ENCODE results near the gene GPR160.

GPR160 gene

DNA sequence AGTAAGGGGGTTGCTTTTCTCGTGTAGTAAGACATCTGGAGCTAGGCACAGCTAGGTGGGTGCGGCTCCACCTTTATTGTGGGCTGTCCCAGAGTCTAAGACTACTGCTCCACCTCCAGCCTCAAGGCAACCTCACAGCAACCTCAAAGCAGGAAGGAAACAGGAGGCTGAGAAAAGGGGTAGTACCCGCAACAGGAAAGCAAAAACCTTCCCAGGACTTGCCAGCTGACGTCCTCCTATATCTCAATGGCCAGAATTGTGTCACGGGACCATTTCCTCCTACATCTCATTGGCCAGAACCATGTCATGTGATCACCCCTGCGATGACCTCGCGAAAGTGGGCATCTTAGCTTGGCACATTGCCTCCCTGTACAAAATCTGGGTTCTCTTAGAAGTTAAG, 4.3 kb upstream of the GPR160 start:
- no peak overlapping the region for H3K27ac ChIP-seq (ENCODE audit: low read length)
- peaks cover 4% of the 10 kb centered on the region for H3K27me3 ChIP-seq (ENCODE audit: insufficient read depth, low read length)
- H3K9ac ChIP-seq (ENCODE audit: low read depth, low read length): no peak overlapping the region
- H3K36me3 ChIP-seq (ENCODE audit: insufficient read depth, low read depth, low read length): no peaks in the 10 kb centered on the region
- H3K4me1 ChIP-seq (ENCODE audit: insufficient read depth, low read length): peaks cover 6% of the 10 kb centered on the region; the same call in 1 of the 2 replicates
- H3K9me3 ChIP-seq (ENCODE audit: insufficient read depth, low read depth, low read length): no peaks in the 10 kb centered on the region
- H3K4me3 ChIP-seq (ENCODE audit: low read length): no peak overlapping the region

DNA sequence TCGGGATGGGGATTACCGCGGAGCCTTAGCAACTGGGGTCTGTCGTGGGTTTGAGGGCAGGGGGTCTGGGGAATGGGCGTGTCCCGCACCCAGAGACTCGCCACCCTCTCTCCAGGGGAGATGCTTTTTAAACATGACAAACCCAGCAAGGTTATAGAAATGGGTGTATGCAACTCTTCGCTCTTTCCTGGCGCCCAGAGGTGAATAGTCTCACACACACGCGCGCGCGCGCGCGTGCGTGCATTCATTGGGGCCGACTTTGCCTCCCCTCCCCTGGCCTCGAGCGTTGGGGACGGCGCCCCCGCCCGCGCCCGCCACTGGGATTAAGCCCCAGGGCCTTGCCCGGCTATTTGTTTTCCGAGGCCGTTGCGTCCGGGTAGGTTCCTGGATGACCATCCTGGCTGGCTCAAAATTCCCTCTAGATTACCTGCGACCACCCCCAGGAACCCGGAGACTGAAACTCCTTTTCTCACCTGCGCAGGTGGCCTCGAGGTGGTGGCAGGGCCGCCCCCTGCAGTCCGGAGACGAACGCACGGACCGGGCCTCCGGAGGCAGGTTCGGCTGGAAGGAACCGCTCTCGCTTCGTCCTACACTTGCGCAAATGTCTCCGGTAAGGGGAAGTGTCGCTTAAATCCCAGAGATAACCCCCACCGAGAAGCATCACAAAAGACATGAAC, 777 bp downstream of the GPR160 start:
- peak overlapping the region; percentile 58; the same call in 1 of the 2 replicates for H3K9ac ChIP-seq (ENCODE audit: low read depth, low read length)
- no peak overlapping the region for H3K27ac ChIP-seq (ENCODE audit: low read length)
- peaks cover 7% of the 10 kb centered on the region; the same call in 1 of the 2 replicates for H3K4me1 ChIP-seq (ENCODE audit: insufficient read depth, low read length)
- H3K27me3 ChIP-seq (ENCODE audit: insufficient read depth, low read length): peaks cover 30% of the 10 kb centered on the region
- no peaks in the 10 kb centered on the region for H3K36me3 ChIP-seq (ENCODE audit: insufficient read depth, low read depth, low read length)
- peak overlapping the region; percentile 85 for H3K4me3 ChIP-seq (ENCODE audit: low read length)
- H3K9me3 ChIP-seq (ENCODE audit: insufficient read depth, low read depth, low read length): no peaks in the 10 kb centered on the region

DNA sequence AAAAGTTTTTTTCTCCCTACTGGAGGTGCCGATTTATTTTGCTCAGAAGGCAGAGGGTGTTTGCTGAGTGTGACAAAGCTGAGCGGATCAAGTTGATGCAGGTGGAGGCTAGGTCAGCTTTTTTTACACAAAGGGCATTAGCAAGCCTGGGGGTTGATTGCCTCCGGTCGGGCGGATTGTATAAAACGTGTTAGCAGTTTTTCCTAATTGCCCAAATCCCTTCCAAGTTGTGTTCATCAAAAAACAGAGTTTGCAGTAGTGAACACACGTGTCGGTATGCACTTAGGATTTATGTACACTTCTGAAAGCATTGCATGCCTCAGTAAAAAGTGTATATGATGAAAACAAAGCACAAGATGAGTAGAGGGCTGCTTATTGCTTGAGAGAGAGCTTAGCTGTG, 2.6 kb downstream of the GPR160 start:
- Histone ChIP-seq H3K27ac (ENCODE audit: low read length) (no peak overlapping the region), H3K9ac (ENCODE audit: low read depth, low read length) (peak overlapping the region; percentile 57; the same call in 1 of the 2 replicates), H3K36me3 (ENCODE audit: insufficient read depth, low read depth, low read length) (no peaks in the 10 kb centered on the region), H3K27me3 (ENCODE audit: insufficient read depth, low read length) (peaks cover 30% of the 10 kb centered on the region), H3K4me3 (ENCODE audit: low read length) (peak overlapping the region; percentile 49; the same call in 1 of the 2 replicates), H3K4me1 (ENCODE audit: insufficient read depth, low read length) (peaks cover 7% of the 10 kb centered on the region; the same call in 1 of the 2 replicates), H3K9me3 (ENCODE audit: insufficient read depth, low read depth, low read length) (no peaks in the 10 kb centered on the region)

DNA sequence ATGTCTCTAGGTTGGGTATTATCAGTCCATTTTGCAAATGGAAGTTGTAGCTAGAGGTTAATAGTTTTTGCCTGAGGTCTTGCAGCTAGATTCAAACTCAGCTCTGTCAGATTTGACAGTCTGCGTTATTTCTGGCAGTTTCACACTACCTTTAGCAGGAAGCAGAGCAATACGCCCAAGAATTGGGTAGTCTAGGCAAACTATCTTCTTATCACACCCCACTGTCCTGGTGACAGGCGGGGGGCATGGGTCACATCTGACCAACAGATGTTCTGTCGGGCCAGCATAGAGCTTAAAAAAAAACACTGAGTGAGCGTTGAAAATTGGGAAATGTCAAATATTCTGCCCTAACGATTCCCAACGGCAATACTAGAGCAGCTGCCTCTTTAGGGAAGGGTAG, 5.7 kb downstream of the GPR160 start:
- no peak overlapping the region for H3K9ac ChIP-seq (ENCODE audit: low read depth, low read length)
- H3K4me1 ChIP-seq (ENCODE audit: insufficient read depth, low read length): peaks cover 7% of the 10 kb centered on the region; the same call in 1 of the 2 replicates

DNA sequence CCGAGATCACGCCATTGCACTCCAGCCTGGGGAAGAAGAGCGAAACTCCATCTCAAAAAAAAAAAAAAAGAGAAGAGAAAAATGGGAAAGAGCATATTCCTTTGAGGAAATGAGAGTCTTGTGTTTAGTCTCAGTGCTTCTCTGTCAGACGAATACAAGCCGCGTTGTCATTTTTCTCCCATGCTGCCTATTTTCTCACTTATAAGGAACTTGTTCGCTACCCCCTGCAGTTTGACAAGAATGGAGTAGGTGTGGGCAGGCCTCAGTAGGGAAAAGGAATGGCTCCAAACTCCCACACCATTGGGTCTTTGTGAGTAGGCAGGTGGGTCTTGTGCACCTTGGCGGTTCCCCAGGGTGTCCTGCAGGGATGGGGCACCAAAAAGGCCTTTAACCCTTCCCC, 6.5 kb downstream of the GPR160 start:
- Histone ChIP-seq H3K36me3 (ENCODE audit: insufficient read depth, low read depth, low read length) (no peaks in the 10 kb centered on the region), H3K27me3 (ENCODE audit: insufficient read depth, low read length) (peaks cover 18% of the 10 kb centered on the region), H3K9ac (ENCODE audit: low read depth, low read length) (no peak overlapping the region), H3K4me1 (ENCODE audit: insufficient read depth, low read length) (peaks cover 7% of the 10 kb centered on the region; the same call in 1 of the 2 replicates), H3K4me3 (ENCODE audit: low read length) (no peak overlapping the region), H3K27ac (ENCODE audit: low read length) (no peak overlapping the region), H3K9me3 (ENCODE audit: insufficient read depth, low read depth, low read length) (no peaks in the 10 kb centered on the region)

More for the DNA sequence above, 5.7 kb downstream of the GPR160 start:
- H3K36me3 ChIP-seq (ENCODE audit: insufficient read depth, low read depth, low read length): no peaks in the 10 kb centered on the region
- H3K9me3 ChIP-seq (ENCODE audit: insufficient read depth, low read depth, low read length): no peaks in the 10 kb centered on the region
- no peak overlapping the region for H3K27ac ChIP-seq (ENCODE audit: low read length)
- peaks cover 25% of the 10 kb centered on the region for H3K27me3 ChIP-seq (ENCODE audit: insufficient read depth, low read length)
- no peak overlapping the region for H3K4me3 ChIP-seq (ENCODE audit: low read length)

DNA sequence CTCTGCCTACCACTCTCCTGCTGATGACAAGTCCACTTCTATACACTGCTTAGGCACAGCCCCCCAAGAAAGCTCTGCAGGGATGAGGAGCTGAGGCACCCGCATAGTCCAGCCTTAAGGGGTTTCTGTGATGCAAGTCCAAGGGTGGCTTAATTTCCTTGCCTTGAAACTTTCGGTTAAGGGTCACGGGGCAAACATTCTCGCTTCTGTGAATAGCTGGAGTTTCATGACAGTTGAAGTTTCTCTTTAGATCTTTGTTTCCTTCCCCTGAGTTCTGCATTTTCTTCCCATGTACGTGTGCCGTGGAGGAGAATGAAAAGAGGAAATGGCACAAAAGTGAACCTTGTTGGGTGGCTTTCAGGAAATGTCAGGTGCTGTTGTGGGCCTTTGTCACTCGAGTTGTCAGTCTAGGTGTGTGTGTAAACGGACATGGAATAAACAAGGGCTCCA, 7.0 kb downstream of the GPR160 start:
- Histone ChIP-seq H3K9ac (ENCODE audit: low read depth, low read length) (no peak overlapping the region), H3K36me3 (ENCODE audit: insufficient read depth, low read depth, low read length) (no peaks in the 10 kb centered on the region), H3K27me3 (ENCODE audit: insufficient read depth, low read length) (peaks cover 12% of the 10 kb centered on the region), H3K27ac (ENCODE audit: low read length) (no peak overlapping the region), H3K4me3 (ENCODE audit: low read length) (no peak overlapping the region), H3K9me3 (ENCODE audit: insufficient read depth, low read depth, low read length) (no peaks in the 10 kb centered on the region), H3K4me1 (ENCODE audit: insufficient read depth, low read length) (peaks cover 7% of the 10 kb centered on the region; the same call in 1 of the 2 replicates)

DNA sequence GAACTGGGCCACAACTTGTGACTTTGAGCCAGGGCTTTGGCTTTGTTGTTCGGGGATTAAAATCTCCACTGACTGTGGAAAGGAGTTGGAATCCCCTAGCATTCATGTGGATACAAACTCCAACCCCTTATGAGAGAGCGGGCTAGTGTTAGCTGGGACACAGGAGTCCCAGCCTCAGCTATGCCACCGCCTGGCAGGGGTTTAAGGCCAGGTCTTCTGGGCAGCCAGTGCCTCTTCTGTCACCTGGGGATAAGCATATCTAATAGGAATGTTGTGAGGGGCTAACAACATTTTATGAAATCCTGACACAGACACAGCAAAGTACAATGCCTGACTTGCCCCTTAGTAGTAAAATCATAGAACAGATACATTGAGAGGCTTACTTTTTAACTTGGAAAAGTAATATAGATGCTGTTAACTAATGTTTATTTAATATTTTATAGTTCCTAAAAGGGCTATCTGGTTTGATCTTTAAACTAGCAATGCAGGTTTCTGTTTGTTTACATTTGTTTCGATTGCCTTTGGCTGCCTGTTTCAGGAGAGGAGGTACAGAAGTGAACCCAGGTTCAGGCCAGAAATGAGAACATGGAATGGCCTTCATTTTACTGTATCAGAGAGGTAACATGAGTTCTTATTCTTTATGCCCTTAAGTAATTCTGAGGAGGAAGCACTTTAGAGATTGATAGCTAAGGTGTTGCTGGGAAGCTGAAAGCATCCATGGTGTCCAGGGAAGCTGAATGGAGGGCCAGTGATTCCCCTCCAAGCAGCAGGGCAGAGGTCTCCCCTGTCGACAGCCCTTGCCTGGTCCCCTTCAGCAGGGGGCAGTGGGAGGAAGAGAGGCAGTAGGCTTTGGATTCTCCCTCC, 8.7 kb downstream of the GPR160 start:
- H3K36me3 ChIP-seq (ENCODE audit: insufficient read depth, low read depth, low read length): no peaks in the 10 kb centered on the region
- H3K4me1 ChIP-seq (ENCODE audit: insufficient read depth, low read length): no peaks in the 10 kb centered on the region; the same call in 1 of the 2 replicates
- H3K4me3 ChIP-seq (ENCODE audit: low read length): no peak overlapping the region
- H3K9ac ChIP-seq (ENCODE audit: low read depth, low read length): no peak overlapping the region
- no peak overlapping the region for H3K27ac ChIP-seq (ENCODE audit: low read length)
- no peaks in the 10 kb centered on the region for H3K27me3 ChIP-seq (ENCODE audit: insufficient read depth, low read length)
- no peaks in the 10 kb centered on the region for H3K9me3 ChIP-seq (ENCODE audit: insufficient read depth, low read depth, low read length)

DNA sequence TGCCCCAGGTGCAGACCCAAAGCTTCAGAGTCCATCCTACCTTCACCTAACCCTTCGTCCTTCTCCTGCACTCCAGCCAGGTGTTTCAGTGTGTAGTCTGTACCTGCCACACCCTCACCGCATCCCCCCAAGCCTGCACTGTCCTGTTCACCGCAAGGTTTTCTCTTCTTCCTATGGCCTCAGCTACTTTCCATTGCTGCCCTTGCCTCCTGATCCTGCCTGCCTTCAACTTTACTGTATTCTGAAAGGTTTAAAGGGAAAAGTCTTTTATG, 9.3 kb downstream of the GPR160 start:
- no peaks in the 10 kb centered on the region for H3K27me3 ChIP-seq (ENCODE audit: insufficient read depth, low read length)
- H3K9ac ChIP-seq (ENCODE audit: low read depth, low read length): no peak overlapping the region
- no peaks in the 10 kb centered on the region for H3K9me3 ChIP-seq (ENCODE audit: insufficient read depth, low read depth, low read length)
- H3K4me3 ChIP-seq (ENCODE audit: low read length): no peak overlapping the region
- H3K4me1 ChIP-seq (ENCODE audit: insufficient read depth, low read length): no peaks in the 10 kb centered on the region; the same call in 1 of the 2 replicates
- H3K36me3 ChIP-seq (ENCODE audit: insufficient read depth, low read depth, low read length): no peaks in the 10 kb centered on the region
- H3K27ac ChIP-seq (ENCODE audit: low read length): no peak overlapping the region

DNA sequence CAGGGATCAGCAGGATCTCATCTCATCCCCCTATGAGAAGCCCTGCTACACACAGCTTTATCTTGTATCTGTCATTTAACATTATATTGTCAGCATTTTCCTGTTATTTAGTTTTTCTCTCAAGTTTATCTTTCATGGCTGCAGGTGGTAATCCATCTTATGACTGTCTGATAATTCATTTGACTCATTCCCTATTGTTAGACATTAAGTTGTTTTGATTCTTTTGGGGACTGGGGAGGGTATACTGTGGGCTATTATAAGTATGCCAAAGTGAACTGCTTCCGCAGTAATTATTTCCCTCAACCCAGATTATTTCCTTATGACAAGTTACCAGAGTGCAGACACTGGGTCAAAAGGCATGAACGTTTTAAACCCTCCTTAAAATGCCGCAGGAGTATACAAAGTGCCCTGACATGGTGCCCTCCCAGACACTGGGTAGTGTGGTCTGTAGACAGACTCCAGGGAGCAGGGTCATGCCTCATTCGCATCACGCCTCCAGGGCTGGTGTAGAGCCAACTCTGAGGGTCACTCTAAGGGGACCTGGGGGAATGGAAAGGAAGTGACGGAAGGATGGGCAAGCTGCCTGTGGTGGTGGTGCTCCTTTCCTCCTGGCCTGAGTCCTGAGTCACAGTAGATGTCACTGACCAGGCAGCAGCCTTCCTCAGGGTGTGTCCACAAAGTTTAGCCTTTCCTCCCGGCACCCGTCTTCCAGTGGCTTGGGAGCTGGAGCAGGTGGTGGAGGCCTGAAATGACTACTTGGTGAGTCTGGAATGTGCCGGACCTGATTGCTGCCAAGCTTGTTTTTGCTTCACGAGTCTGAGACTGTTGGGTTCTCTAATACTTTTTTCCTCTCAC, 11.6 kb downstream of the GPR160 start:
- H3K9ac ChIP-seq (ENCODE audit: low read depth, low read length): no peak overlapping the region
- H3K27ac ChIP-seq (ENCODE audit: low read length): no peak overlapping the region
- no peaks in the 10 kb centered on the region for H3K36me3 ChIP-seq (ENCODE audit: insufficient read depth, low read depth, low read length)
- H3K27me3 ChIP-seq (ENCODE audit: insufficient read depth, low read length): no peaks in the 10 kb centered on the region
- no peaks in the 10 kb centered on the region for H3K9me3 ChIP-seq (ENCODE audit: insufficient read depth, low read depth, low read length)
- H3K4me3 ChIP-seq (ENCODE audit: low read length): no peak overlapping the region
- H3K4me1 ChIP-seq (ENCODE audit: insufficient read depth, low read length): no peaks in the 10 kb centered on the region; the same call in 1 of the 2 replicates

DNA sequence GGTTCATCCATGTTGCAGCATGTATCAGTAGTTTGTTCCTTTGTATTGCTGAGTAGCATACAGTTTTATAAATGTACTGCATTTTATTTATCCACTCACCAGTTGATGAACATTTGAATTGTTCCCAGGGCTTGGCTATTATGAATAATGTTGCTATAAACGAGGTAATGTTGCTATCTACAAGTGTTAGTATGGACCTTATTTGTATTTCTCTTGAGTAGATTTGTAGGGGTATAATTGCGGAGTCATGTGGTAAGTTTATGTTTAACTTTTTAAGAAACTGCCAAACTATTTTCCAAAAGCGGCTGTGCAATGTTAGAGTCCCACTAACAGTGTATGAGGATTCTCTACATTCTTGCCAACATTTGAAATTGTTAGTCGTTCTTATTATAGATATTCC, 13.0 kb downstream of the GPR160 start:
- Histone ChIP-seq H3K27ac (ENCODE audit: low read length) (no peak overlapping the region), H3K9ac (ENCODE audit: low read depth, low read length) (no peak overlapping the region), H3K9me3 (ENCODE audit: insufficient read depth, low read depth, low read length) (no peaks in the 10 kb centered on the region), H3K4me3 (ENCODE audit: low read length) (no peak overlapping the region), H3K4me1 (ENCODE audit: insufficient read depth, low read length) (no peaks in the 10 kb centered on the region; the same call in 1 of the 2 replicates), H3K27me3 (ENCODE audit: insufficient read depth, low read length) (no peaks in the 10 kb centered on the region), H3K36me3 (ENCODE audit: insufficient read depth, low read depth, low read length) (no peaks in the 10 kb centered on the region)

DNA sequence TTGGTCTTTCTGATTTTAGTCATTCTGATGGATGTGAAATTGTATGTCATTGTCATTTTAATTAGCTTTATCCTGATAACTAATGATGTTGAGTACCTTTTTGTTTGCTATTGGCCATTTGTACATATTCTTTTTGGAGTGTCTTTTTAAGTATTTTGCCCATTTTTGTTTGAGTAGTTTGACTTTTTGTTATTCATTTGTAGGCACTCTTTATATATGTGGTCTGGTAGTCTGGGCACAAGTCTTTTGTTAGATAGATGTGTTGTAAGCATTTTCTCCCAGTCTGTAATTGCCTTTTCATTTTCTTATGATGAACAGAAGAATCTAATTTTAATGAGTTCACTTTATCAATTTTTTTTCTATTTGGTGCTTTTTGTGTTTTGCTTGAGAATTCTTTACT, 14.6 kb downstream of the GPR160 start:
- Histone ChIP-seq H3K4me1 (ENCODE audit: insufficient read depth, low read length) (peaks cover 6% of the 10 kb centered on the region; the same call in 1 of the 2 replicates), H3K36me3 (ENCODE audit: insufficient read depth, low read depth, low read length) (no peaks in the 10 kb centered on the region), H3K4me3 (ENCODE audit: low read length) (no peak overlapping the region), H3K27ac (ENCODE audit: low read length) (no peak overlapping the region), H3K9ac (ENCODE audit: low read depth, low read length) (no peak overlapping the region), H3K9me3 (ENCODE audit: insufficient read depth, low read depth, low read length) (no peaks in the 10 kb centered on the region), H3K27me3 (ENCODE audit: insufficient read depth, low read length) (no peaks in the 10 kb centered on the region)

Data from iPS-20b (cell line).